ENCODE results near the gene SFI1. TPM values are rescaled to one million over a fixed set of nuclear protein-coding genes. Genes with fewer than 3 reads are reported as not detected.

SFI1 gene
- polyA plus RNA-seq, 1 donor (not counting 4 experiments of a cell fraction or from before 2014, with no cell fraction given) = 10.7 TPM

GRCh38 chr22:31583861-31584485 is 87.6 kb downstream of the SFI1 start:
- dilution Hi-C loops (cut with MboI; ENCODE audit: extremely low pct_ligation_motif_present, low sequenced_read_pairs) = no loop called here
- no peak overlapping the region for H3K9ac ChIP-seq (ENCODE audit: control insufficient read depth, extremely low read depth, insufficient read depth, low read length)
- H2AFZ ChIP-seq (ENCODE audit: control insufficient read depth, low read length) = no peak overlapping the region
- TF ChIP-seq EZH2 (IDR thresholded peaks at IDR 0.05; ENCODE audit: low read length) = no peak
- no peak overlapping the region for H3K4me3 ChIP-seq (ENCODE audit: control insufficient read depth in 2 of 3, extremely low read depth in 1 of 3, insufficient read depth in 2 of 3, low read depth in 1 of 3, low read length in 3 of 3)
- H3K27ac ChIP-seq (ENCODE audit: control insufficient read depth, insufficient read depth, low read length) = no peak overlapping the region
- no peaks in the 10 kb centered on the region for H3K9me1 ChIP-seq (ENCODE audit: control insufficient read depth, extremely low read depth, insufficient read depth, low read length)
- H3K36me3 ChIP-seq (ENCODE audit: control insufficient read depth in 2 of 2, extremely low read depth in 1 of 2, insufficient read depth in 2 of 2, low read length in 2 of 2) = peaks cover 5 to 7% of the 10 kb centered on the region in 2 experiments
- no peaks in the 10 kb centered on the region for H3K4me1 ChIP-seq (ENCODE audit: control insufficient read depth, extremely low read depth, insufficient read depth, low read length)
- no peaks in the 10 kb centered on the region for H3K9me3 ChIP-seq (ENCODE audit: control insufficient read depth, low read depth, low read length)
- no peaks in the 10 kb centered on the region for H3K27me3 ChIP-seq (ENCODE audit: control insufficient read depth, extremely low read depth, insufficient read depth, low read length)
- no peaks in the 10 kb centered on the region for H4K20me1 ChIP-seq (ENCODE audit: control insufficient read depth, extremely low read depth, insufficient read depth, low read length)
- no peak overlapping the region for H3K4me2 ChIP-seq (ENCODE audit: control insufficient read depth, extremely low read depth, insufficient read depth, low read depth, low read length)
- no peak for DNase-seq (ENCODE audit: low read depth, low spot score)
- no peak for FAIRE-seq
- no peaks in the 10 kb centered on the region for H3K79me2 ChIP-seq (ENCODE audit: control insufficient read depth, insufficient read depth, low read length)

- dilution Hi-C loops (cut with MboI; ENCODE audit: extremely low pct_ligation_motif_present, low sequenced_read_pairs) = no loop called here
- FAIRE-seq = no peak
- Histone ChIP-seq H2AFZ (ENCODE audit: control insufficient read depth, low read length) (no peak overlapping the region), H3K4me2 (ENCODE audit: control insufficient read depth, extremely low read depth, insufficient read depth, low read depth, low read length) (no peak overlapping the region), H3K79me2 (ENCODE audit: control insufficient read depth, insufficient read depth, low read length) (no peaks in the 10 kb centered on the region), H4K20me1 (ENCODE audit: control insufficient read depth, extremely low read depth, insufficient read depth, low read length) (no peaks in the 10 kb centered on the region), H3K27me3 (ENCODE audit: control insufficient read depth, extremely low read depth, insufficient read depth, low read length) (no peaks in the 10 kb centered on the region), H3K4me1 (ENCODE audit: control insufficient read depth, extremely low read depth, insufficient read depth, low read length) (no peaks in the 10 kb centered on the region), H3K9me3 (ENCODE audit: control insufficient read depth, low read depth, low read length) (no peaks in the 10 kb centered on the region), H3K9me1 (ENCODE audit: control insufficient read depth, extremely low read depth, insufficient read depth, low read length) (no peaks in the 10 kb centered on the region), H3K36me3 (ENCODE audit: control insufficient read depth in 2 of 2, extremely low read depth in 1 of 2, insufficient read depth in 2 of 2, low read length in 2 of 2) (peaks cover 5 to 7% of the 10 kb centered on the region in 2 experiments), H3K4me3 (ENCODE audit: control insufficient read depth in 2 of 3, extremely low read depth in 1 of 3, insufficient read depth in 2 of 3, low read depth in 1 of 3, low read length in 3 of 3) (no peak overlapping the region), H3K27ac (ENCODE audit: control insufficient read depth, insufficient read depth, low read length) (no peak overlapping the region), H3K9ac (ENCODE audit: control insufficient read depth, extremely low read depth, insufficient read depth, low read length) (no peak overlapping the region)
- no peak for TF ChIP-seq EZH2 (IDR thresholded peaks at IDR 0.05; ENCODE audit: low read length)
- DNase-seq (ENCODE audit: low read depth, low spot score) = no peak
These were observed 88.4 kb downstream of the SFI1 start for GRCh38 chr22:31584804-31585160.

GRCh38 chr22:31585161-31585859 is 89.0 kb downstream of the SFI1 start:
- DNase-seq (ENCODE audit: low read depth, low spot score) = no peak
- H3K4me3 ChIP-seq (ENCODE audit: control insufficient read depth in 2 of 3, extremely low read depth in 1 of 3, insufficient read depth in 2 of 3, low read depth in 1 of 3, low read length in 3 of 3) = no peak overlapping the region
- H2AFZ ChIP-seq (ENCODE audit: control insufficient read depth, low read length) = no peak overlapping the region
- H3K4me1 ChIP-seq (ENCODE audit: control insufficient read depth, extremely low read depth, insufficient read depth, low read length) = no peaks in the 10 kb centered on the region
- no peak for TF ChIP-seq EZH2 (IDR thresholded peaks at IDR 0.05; ENCODE audit: low read length)
- TF ChIP-seq CTCF (optimal IDR thresholded peaks at IDR 0.05 in 1 of 3, IDR thresholded peaks at IDR 0.05 in 1 of 3, conservative IDR thresholded peaks at IDR 0.05 in 1 of 3; ENCODE audit: extremely low read depth in 1 of 3, insufficient read depth in 2 of 3, low read length in 3 of 3) = no peak
- no peak overlapping the region for H3K4me2 ChIP-seq (ENCODE audit: control insufficient read depth, extremely low read depth, insufficient read depth, low read depth, low read length)
- no peaks in the 10 kb centered on the region for H3K9me3 ChIP-seq (ENCODE audit: control insufficient read depth, low read depth, low read length)
- no peaks in the 10 kb centered on the region for H4K20me1 ChIP-seq (ENCODE audit: control insufficient read depth, extremely low read depth, insufficient read depth, low read length)
- no peak overlapping the region for H3K27ac ChIP-seq (ENCODE audit: control insufficient read depth, insufficient read depth, low read length)
- H3K27me3 ChIP-seq (ENCODE audit: control insufficient read depth, extremely low read depth, insufficient read depth, low read length) = no peaks in the 10 kb centered on the region
- FAIRE-seq = no peak
- H3K9ac ChIP-seq (ENCODE audit: control insufficient read depth, extremely low read depth, insufficient read depth, low read length) = no peak overlapping the region
- H3K79me2 ChIP-seq (ENCODE audit: control insufficient read depth, insufficient read depth, low read length) = no peaks in the 10 kb centered on the region
- peaks cover 5 to 7% of the 10 kb centered on the region in 2 experiments for H3K36me3 ChIP-seq (ENCODE audit: control insufficient read depth in 2 of 2, extremely low read depth in 1 of 2, insufficient read depth in 2 of 2, low read length in 2 of 2)
- no peaks in the 10 kb centered on the region for H3K9me1 ChIP-seq (ENCODE audit: control insufficient read depth, extremely low read depth, insufficient read depth, low read length)
- dilution Hi-C loops (cut with MboI; ENCODE audit: extremely low pct_ligation_motif_present, low sequenced_read_pairs) = no loop called here
